IMR-90 (cell line): ENCODE measurements around the gene SERPINC1. TPM values are rescaled to one million over a fixed set of nuclear protein-coding genes. Genes with fewer than 3 reads are reported as not detected.
"Not testable (repeated sequence)": the region's sequence is repeated elsewhere in the genome, so short reads cannot be mapped to it uniquely, and the experiment has no call there.

ENCODE experiments used
- ATAC-seq: fragments of 200-7000 bp; cut with Tn5 transposase; 2 replicates; pipeline ENCODE4 v1.9.1; 2020; ENCODE audit warnings: low read depth, mild to moderate bottlenecking, moderate library complexity
- BruUV-seq: library from RNA; stranded (reverse); fragments of 400-500 nt; replicated peaks from 2 replicates; lab custom pipeline; 2021; lab: Mats Ljungman, UMichigan
- CTCF ChIA-PET: fragments of 300-600 bp; formaldehyde crosslinking; extraction: SDS; loops from one replicate; lab custom pipeline; 2021; ENCODE audit warnings: antibody characterized with exemption; lab: Yijun Ruan, JAX
- POLR2A ChIA-PET: fragments of 300-600 bp; sonication (Branson Sonifier 250); formaldehyde crosslinking; loops from one replicate; lab custom pipeline; 2022; ENCODE audit warnings: antibody characterized with exemption; ENCODE audit not compliant: unreplicated experiment; lab: Charles Lee
- DNase-seq: peaks from one replicate; pipeline ENCODE4 v3.0.0; 2013
- H2AFZ ChIP-seq: replicated peaks from 2 replicates; pipeline ENCODE3; 2013; ENCODE audit warnings: low read length, mild to moderate bottlenecking; ENCODE audit not compliant: poor library complexity
- H2AK5ac ChIP-seq: 2 replicates; pipeline ENCODE4 v1.6.1; 2013; ENCODE audit warnings: low read depth, low read length, inconsistent platforms
- H2AK9ac ChIP-seq: replicated peaks from 2 replicates; pipeline ENCODE3; 2013; ENCODE audit warnings: mild to moderate bottlenecking, low read depth, low read length, moderate library complexity; ENCODE audit not compliant: poor library complexity
- H2BK120ac ChIP-seq: 2 replicates; pipeline ENCODE4 v1.6.1; 2013; ENCODE audit warnings: low read depth, low read length, inconsistent platforms
- H2BK15ac ChIP-seq: 3 replicates; pipeline ENCODE4 v1.6.1; 2013; ENCODE audit warnings: low read depth, low read length, inconsistent platforms
- H2BK20ac ChIP-seq: 2 replicates; pipeline ENCODE4 v1.6.1; 2013; ENCODE audit warnings: low read depth, mild to moderate bottlenecking, inconsistent platforms, low read length, moderate library complexity
- H2BK5ac ChIP-seq: 2 replicates; pipeline ENCODE4 v1.6.1; 2013; ENCODE audit warnings: mild to moderate bottlenecking, low read depth, low read length, inconsistent platforms; ENCODE audit not compliant: poor library complexity, severe bottlenecking
- H3K14ac ChIP-seq: replicated peaks from 2 replicates; pipeline ENCODE4 v1.6.1; 2013; ENCODE audit warnings: low read depth, low read length, inconsistent platforms
- H3K18ac ChIP-seq: 2 replicates; pipeline ENCODE4 v1.6.1; 2013; ENCODE audit warnings: low read depth, low read length, control low read depth
- H3K23ac ChIP-seq: 2 replicates; pipeline ENCODE4 v1.6.1; 2013; ENCODE audit warnings: low read depth, low read length, inconsistent platforms
- H3K27ac ChIP-seq: 2 replicates; pipeline ENCODE4 v1.5.1; 2013; ENCODE audit warnings: mild to moderate bottlenecking, control low read depth, low read length; ENCODE audit not compliant: insufficient read depth
- H3K27me3 ChIP-seq: 2 replicates; pipeline ENCODE4 v1.6.1; 2013; ENCODE audit warnings: low read length; ENCODE audit not compliant: control insufficient read depth, insufficient read depth
- H3K36me3 ChIP-seq: 2 replicates; pipeline ENCODE4 v1.6.1; 2013; ENCODE audit warnings: low read length, mixed read lengths; ENCODE audit not compliant: control insufficient read depth, insufficient read depth
- H3K4ac ChIP-seq: 2 replicates; pipeline ENCODE4 v1.6.1; 2013; ENCODE audit warnings: low read depth, low read length, inconsistent platforms
- H3K4me1 ChIP-seq: 2 replicates; pipeline ENCODE4 v1.6.1; 2013; ENCODE audit warnings: low read length, mixed read lengths; ENCODE audit not compliant: control insufficient read depth, insufficient read depth
- H3K4me2 ChIP-seq: 2 replicates; pipeline ENCODE4 v1.6.1; 2013; ENCODE audit warnings: low read depth, mild to moderate bottlenecking, control low read depth, low read length, moderate library complexity
- H3K4me3 ChIP-seq: 2 replicates; pipeline ENCODE4 v1.5.1; 2013; ENCODE audit warnings: low read depth, mild to moderate bottlenecking, control low read depth, low read length, moderate library complexity; ENCODE audit not compliant: insufficient read depth
- H3K56ac ChIP-seq: 2 replicates; pipeline ENCODE4 v1.6.1; 2013; ENCODE audit warnings: low read length, inconsistent platforms; ENCODE audit not compliant: insufficient read depth; ENCODE audit errors: extremely low read depth
- H3K79me1 ChIP-seq, 2 experiments: 2 replicates each; pipeline ENCODE4 v1.6.1; 2013; ENCODE audit warnings: low read length in 2 of 2, inconsistent platforms in 1 of 2, low read depth in 1 of 2
- H3K9ac ChIP-seq: 2 replicates; pipeline ENCODE4 v1.6.1; 2013; ENCODE audit warnings: low read depth, low read length, control low read depth
- H3K9me1 ChIP-seq: 2 replicates; pipeline ENCODE4 v1.6.1; 2013; ENCODE audit warnings: low read length, inconsistent platforms; ENCODE audit not compliant: insufficient read depth
- H3K9me3 ChIP-seq: 2 replicates; pipeline ENCODE4 v1.6.1; 2013; ENCODE audit warnings: low read length; ENCODE audit not compliant: control insufficient read depth, insufficient read depth
- H4K20me1 ChIP-seq: 2 replicates; pipeline ENCODE4 v1.6.1; 2013; ENCODE audit warnings: low read length, inconsistent platforms; ENCODE audit not compliant: insufficient read depth
- H4K5ac ChIP-seq: 2 replicates; pipeline ENCODE4 v1.6.1; 2013; ENCODE audit warnings: mild to moderate bottlenecking, low read depth, low read length, control low read depth
- H4K8ac ChIP-seq, 2 experiments: 2 replicates each; pipeline ENCODE4 v1.6.1; 2013; ENCODE audit warnings: low read depth in 2 of 2, low read length in 2 of 2, control low read depth in 1 of 2, inconsistent platforms in 1 of 2
- H4K91ac ChIP-seq: 2 replicates; pipeline ENCODE4 v1.6.1; 2013; ENCODE audit warnings: low read depth, low read length, inconsistent platforms; ENCODE audit not compliant: insufficient read depth
- POLR2A ChIP-seq: IDR thresholded peaks from 2 replicates; pipeline ENCODE4 v1.6.1; 2012; ENCODE audit warnings: mild to moderate bottlenecking, low read depth, low read length
- WGBS, 2 experiments: methylation state at CpG; one replicate each; pipeline versions ENCODE4 v1.1.5 to v1.1.7; 2013; ENCODE audit warnings: missing lambda C conversion rate in 2 of 2; ENCODE audit not compliant: insufficient read length in 1 of 2; ENCODE audit errors: extremely low coverage in 2 of 2; 5-methylcytosine and 5-hydroxymethylcytosine counted together
- dilution Hi-C: fragments of 300-500 bp; cut with HindIII; formaldehyde crosslinking; loops from one replicate; pipeline ENCODE4 v1.14.3; 2018; ENCODE audit warnings: low sequenced_read_pairs; ENCODE audit not compliant: unreplicated experiment
- in situ Hi-C: fragments of 300-500 bp; cut with MboI; formaldehyde crosslinking; loops from 3 replicates; pipeline ENCODE4 v1.14.3; 2019; ENCODE audit warnings: low sequenced_read_pairs, inconsistent platforms, mixed read lengths
- intact Hi-C: fragments of 100-400 bp; cut with micrococcal nuclease; formaldehyde crosslinking; loops from 2 replicates; pipeline ENCODE4 v1.10.0; 2022
- polyA plus RNA-seq, 3 experiments: library from polyadenylated mRNA; depleted of rRNA; stranded (reverse); fragments of >200 nt; gene quantifications; 2 replicates each; pipeline ENCODE4 v1.2.3, GENCODE V29; 2012; ENCODE audit warnings: low replicate concordance in 1 of 3
- total RNA-seq: library from RNA; depleted of rRNA; stranded (reverse); fragments of >200 nt; gene quantifications from 2 replicates; pipeline ENCODE4 v1.2.3, GENCODE V29; 2012

The SERPINC1 gene
- total and polyA plus RNA-seq, 2 of the 4 experiments (the other 2 are of a cell fraction) = not detected

- H3K23ac ChIP-seq, H3K18ac ChIP-seq, H2BK20ac ChIP-seq, H2BK120ac ChIP-seq, BruUV-seq, H3K4me2 ChIP-seq, H3K27me3 ChIP-seq, H2AFZ ChIP-seq, H4K5ac ChIP-seq, CTCF ChIA-PET, POLR2A ChIA-PET, H2AK9ac ChIP-seq, H2AK5ac ChIP-seq, H3K14ac ChIP-seq, intact Hi-C loops, H3K9me3 ChIP-seq, H2BK15ac ChIP-seq, H3K9ac ChIP-seq, H3K4me3 ChIP-seq, H3K27ac ChIP-seq, H4K91ac ChIP-seq, dilution Hi-C loops, H3K4ac ChIP-seq, in situ Hi-C loops, H2BK5ac ChIP-seq, H3K9me1 ChIP-seq, H3K4me1 ChIP-seq, H3K56ac ChIP-seq: not testable (repeated sequence)
- H3K79me1 ChIP-seq = peaks cover 9 to 31% of the 10 kb centered on the region in 2 experiments; a peak in 3 of 4 replicates
- peak; percentile 7; the same call in 1 of the 2 replicates for TF ChIP-seq POLR2A
- peak; percentile 47 for DNase-seq
- peak; percentile 3 for ATAC-seq
- peak overlapping the region in 1 of 2 experiments; percentile 26; a peak in 1 of 4 replicates for H4K8ac ChIP-seq
- peaks cover 47% of the 10 kb centered on the region for H3K36me3 ChIP-seq
- WGBS, 2 experiments = 96% methylated on average over 4 of the region's 13 CpGs; no CpG with 5 or more reads in 1 of the 2 experiments
- H4K20me1 ChIP-seq = peaks cover 63% of the 10 kb centered on the region
Measured at GRCh38 chr1:173862146-173862768, 54.9 kb downstream of the SERPINC1 start.
